GM20000 (cell line): Measurements from ENCODE around the gene MAP3K5.
"Not testable (repeated sequence)": the region's sequence is repeated elsewhere in the genome, so short reads cannot be mapped to it uniquely, and the experiment has no call there.

Experiments
- DNase-seq: peaks from one replicate; pipeline ENCODE4 v3.0.0; 2012; ENCODE audit warnings: low spot score
- TF ChIP-seq, protein P1 (sequence below): IDR thresholded peaks from 2 replicates; pipeline ENCODE4 v1.5.1; 2012; ENCODE audit warnings: mild to moderate bottlenecking, control low read depth; ENCODE audit errors: extremely low read depth, missing control alignments

The MAP3K5 gene

GRCh38 chr6:136822046-136822375 is 29.7 kb upstream of the MAP3K5 start:
- TF ChIP-seq, protein P1, sequence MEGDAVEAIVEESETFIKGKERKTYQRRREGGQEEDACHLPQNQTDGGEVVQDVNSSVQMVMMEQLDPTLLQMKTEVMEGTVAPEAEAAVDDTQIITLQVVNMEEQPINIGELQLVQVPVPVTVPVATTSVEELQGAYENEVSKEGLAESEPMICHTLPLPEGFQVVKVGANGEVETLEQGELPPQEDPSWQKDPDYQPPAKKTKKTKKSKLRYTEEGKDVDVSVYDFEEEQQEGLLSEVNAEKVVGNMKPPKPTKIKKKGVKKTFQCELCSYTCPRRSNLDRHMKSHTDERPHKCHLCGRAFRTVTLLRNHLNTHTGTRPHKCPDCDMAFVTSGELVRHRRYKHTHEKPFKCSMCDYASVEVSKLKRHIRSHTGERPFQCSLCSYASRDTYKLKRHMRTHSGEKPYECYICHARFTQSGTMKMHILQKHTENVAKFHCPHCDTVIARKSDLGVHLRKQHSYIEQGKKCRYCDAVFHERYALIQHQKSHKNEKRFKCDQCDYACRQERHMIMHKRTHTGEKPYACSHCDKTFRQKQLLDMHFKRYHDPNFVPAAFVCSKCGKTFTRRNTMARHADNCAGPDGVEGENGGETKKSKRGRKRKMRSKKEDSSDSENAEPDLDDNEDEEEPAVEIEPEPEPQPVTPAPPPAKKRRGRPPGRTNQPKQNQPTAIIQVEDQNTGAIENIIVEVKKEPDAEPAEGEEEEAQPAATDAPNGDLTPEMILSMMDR = no peak
- DNase-seq = peak; percentile 16

GRCh38 chr6:136820561-136820960 is 28.3 kb upstream of the MAP3K5 start:
- no peak for DNase-seq
- TF ChIP-seq, protein P1 = no peak

DNA sequence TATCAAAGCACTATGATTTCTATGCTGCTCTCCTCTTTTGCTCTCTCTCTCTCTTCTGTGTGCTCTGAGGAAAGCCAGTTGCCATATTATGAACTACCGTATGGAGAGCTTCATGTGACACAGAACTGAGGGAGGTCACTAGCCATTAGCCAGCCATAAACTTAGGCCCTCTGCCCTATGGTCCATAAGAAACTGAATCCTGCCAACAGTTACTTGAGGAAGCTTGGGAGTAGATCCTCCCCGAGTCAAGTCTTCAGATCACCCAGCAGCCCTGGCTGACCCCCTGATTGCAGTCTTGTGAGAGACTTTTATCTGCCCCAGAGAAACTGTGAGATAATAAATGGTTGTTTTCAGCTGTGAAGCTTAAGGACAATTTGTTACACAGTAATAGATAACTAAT is 24.4 kb upstream of the MAP3K5 start:
- TF ChIP-seq, protein P1 = no peak
- no peak for DNase-seq

- DNase-seq = not testable (repeated sequence)
These were observed 23.3 kb upstream of the MAP3K5 start for GRCh38 chr6:136815608-136816007.

- DNase-seq = no peak
- TF ChIP-seq, protein P1 = no peak
These were observed 19.9 kb upstream of the MAP3K5 start for GRCh38 chr6:136812174-136812573.

DNA sequence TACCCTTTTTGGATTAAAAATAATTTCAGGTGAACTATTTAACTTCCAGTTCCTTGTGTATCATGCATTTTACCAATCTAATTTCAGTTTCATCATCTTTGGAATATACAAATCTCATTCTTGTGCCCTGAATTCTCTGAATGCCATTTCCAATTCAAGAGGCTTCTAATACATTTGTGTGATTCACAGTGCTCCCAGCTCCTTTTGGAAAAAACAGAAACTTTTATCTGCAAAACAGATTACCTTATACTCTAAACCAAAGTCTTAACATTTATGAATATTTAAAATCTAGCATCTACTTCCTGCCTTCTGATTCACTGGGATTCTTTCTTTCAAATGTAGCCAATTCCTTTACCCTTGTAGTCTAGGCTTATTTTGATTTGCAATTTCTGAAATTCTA is 19.0 kb upstream of the MAP3K5 start:
- TF ChIP-seq, protein P1 = no peak
- DNase-seq = no peak

GRCh38 chr6:136809091-136809860 is 17.0 kb upstream of the MAP3K5 start:
- no peak for DNase-seq
- TF ChIP-seq, protein P1 = no peak

DNA sequence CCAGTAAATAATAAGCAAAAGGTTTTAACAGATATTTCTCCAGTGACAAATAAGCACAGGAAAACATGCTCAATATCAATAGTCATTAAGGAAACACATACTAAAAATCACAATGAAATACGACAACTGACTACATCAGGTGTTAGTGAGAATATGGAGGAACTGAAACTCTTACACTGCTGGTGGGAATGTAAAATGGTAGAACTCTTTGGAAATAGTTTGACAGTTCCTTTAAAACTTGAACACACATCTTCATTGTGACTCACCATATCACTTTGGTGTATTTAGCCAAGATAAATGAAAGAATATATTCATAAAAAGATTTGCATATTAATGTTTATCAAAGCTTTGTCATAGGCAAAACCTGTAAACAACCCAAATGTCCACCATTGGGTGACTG is 11.3 kb upstream of the MAP3K5 start:
- DNase-seq = no peak
- TF ChIP-seq, protein P1 = no peak
